DND-41 (cell line): Measurements from ENCODE around the gene NEB.

Source experiments
- EZH2 ChIP-seq: IDR thresholded peaks from 3 replicates; pipeline ENCODE4 v1.6.1; 2012; ENCODE audit warnings: borderline replicate concordance, low read depth, mild to moderate bottlenecking, moderate library complexity, low read length, inconsistent platforms; ENCODE audit not compliant: severe bottlenecking
- TF ChIP-seq, protein P1 (sequence below): IDR thresholded peaks from 2 replicates; pipeline ENCODE4 v1.5.1; 2012; ENCODE audit warnings: borderline replicate concordance, low read length, moderate library complexity, mild to moderate bottlenecking; ENCODE audit not compliant: poor library complexity, severe bottlenecking; ENCODE audit errors: extremely low read depth

DNA sequence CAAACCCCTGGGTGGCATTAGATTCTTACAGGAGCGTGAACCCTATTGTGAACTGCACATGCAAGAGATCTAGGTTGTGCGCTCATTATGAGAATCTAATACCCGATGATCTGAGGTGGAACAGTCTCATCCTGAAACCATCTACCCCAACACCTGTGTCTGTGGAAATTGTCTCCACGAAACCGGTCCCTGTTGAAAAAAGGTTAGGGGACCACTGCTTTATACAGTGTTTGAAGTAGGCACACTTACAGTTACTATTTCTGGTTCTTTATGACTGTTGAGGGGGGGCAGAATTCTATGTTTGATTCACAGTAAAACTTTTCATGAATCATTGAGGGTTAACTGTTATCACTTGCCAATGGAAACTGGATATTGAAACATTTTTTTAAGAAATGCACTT is 252.5 kb downstream of the NEB start:
- TF ChIP-seq, protein P1, sequence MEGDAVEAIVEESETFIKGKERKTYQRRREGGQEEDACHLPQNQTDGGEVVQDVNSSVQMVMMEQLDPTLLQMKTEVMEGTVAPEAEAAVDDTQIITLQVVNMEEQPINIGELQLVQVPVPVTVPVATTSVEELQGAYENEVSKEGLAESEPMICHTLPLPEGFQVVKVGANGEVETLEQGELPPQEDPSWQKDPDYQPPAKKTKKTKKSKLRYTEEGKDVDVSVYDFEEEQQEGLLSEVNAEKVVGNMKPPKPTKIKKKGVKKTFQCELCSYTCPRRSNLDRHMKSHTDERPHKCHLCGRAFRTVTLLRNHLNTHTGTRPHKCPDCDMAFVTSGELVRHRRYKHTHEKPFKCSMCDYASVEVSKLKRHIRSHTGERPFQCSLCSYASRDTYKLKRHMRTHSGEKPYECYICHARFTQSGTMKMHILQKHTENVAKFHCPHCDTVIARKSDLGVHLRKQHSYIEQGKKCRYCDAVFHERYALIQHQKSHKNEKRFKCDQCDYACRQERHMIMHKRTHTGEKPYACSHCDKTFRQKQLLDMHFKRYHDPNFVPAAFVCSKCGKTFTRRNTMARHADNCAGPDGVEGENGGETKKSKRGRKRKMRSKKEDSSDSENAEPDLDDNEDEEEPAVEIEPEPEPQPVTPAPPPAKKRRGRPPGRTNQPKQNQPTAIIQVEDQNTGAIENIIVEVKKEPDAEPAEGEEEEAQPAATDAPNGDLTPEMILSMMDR, result no peak
- no peak for TF ChIP-seq EZH2
